Amniotic epithelial cell (primary cell): ENCODE results near the gene CLEC1A.

Experiments
- DNase-seq: peaks from one replicate; pipeline ENCODE4 v3.0.0-alpha.2; 2010; ENCODE audit warnings: low read depth

The CLEC1A gene, protein sequence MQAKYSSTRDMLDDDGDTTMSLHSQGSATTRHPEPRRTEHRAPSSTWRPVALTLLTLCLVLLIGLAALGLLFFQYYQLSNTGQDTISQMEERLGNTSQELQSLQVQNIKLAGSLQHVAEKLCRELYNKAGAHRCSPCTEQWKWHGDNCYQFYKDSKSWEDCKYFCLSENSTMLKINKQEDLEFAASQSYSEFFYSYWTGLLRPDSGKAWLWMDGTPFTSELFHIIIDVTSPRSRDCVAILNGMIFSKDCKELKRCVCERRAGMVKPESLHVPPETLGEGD

DNA sequence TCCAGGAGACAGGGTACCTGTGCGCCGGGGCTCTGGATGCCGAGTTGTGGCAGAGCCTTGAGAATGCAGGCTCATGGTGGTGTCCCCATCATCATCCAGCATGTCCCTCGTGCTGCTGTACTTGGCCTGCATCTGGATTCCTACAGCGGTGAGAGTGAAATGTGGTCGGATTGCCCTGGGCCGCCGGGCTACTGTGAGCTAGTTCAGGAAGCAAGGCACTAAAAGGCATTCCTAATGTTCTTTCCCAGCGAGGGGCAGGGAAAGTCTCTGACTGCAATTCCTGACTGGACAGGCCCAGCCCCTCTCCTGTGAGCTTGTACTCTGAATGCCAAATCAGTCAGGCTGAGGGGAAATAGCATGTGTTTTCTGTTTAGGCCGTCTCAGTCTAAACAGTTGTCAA is at the start of gene CLEC1A:
Gene CLEC1A, minus strand, starts transcription at position 195 of the 400 bp plus-strand sequence. Its CDS starts 63 bp downstream, at position 132.
- DNase-seq = no peak

DNA sequence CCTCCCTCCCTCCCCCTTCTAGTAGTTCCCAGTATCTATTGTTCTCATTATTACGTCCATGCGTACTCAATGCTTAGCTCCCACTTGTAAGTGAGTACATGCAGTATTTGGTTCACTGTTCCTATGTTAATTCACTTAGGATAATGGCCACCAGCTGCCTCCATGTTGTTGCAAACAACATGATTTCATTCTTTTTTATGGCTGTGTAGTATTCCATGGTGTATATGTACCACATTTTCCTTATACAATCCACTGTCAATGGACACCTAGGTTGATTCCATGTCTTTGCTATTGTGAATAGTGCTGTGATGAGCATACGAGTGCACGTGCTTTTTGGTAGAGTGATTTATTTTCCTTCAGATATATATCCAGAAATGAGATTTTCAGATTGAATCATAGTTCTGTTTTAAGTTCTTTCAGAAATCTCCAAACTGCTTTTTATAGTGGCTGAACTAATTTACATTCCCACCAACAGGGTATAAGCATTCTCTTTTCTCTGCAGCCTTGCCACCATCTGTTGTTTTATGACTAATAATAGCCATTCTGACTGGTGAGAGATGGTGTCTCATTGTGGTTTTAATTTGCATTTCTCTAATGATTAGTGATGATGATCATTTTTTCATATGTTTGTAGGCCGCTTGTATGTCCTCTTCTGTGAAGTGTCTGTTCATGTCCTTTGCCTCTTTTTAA is 49.1 kb upstream of the CLEC1A start:
- no peak for DNase-seq

DNA sequence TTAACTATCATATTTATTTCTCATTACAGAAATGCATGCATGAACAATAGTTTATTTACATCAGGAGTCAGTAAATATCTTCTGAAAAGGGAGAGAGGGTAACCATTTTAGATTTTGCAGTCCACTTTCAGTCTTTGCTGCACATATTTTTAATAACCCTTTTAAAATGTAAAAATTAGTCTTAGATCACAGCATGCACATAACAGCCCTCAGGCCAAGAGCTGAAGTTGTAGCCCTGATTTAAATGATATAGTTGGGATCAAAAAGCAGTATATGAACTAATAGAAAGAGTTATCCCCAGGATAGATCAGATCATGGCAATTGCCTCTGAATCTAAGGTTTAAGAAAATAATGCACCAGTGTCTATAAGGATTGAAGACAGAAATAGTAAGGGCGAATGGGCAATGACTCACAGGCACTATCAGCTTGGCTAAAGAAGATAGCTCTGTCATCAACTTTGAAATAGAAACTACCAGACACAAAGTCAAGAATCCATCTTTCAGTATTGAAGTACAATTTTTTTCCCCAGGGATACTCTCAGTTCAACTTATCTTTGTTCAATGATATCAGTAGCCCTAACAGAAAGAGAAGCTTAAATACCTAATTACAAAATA is 44.3 kb upstream of the CLEC1A start:
- DNase-seq = peak; percentile 50

DNA sequence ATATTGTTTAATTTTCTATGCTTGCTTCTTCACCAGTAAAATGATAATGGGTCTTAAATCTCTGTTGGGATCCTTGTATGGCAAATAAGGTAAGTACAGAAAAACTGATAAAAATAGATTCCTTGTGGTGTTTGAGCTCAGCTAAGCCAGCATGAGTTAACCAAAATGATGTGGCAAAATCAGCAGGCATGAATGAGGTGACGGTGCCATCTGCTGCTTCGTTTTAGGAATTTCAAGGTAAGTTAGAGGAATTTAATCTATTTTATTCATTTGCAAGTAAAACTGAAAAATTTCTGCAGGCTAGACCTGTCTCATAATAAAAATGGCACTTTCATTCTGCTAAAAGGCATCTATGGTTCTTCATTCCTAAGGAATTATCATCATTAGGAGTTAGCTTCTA is 41.2 kb upstream of the CLEC1A start:
- peak; percentile 67 for DNase-seq

DNA sequence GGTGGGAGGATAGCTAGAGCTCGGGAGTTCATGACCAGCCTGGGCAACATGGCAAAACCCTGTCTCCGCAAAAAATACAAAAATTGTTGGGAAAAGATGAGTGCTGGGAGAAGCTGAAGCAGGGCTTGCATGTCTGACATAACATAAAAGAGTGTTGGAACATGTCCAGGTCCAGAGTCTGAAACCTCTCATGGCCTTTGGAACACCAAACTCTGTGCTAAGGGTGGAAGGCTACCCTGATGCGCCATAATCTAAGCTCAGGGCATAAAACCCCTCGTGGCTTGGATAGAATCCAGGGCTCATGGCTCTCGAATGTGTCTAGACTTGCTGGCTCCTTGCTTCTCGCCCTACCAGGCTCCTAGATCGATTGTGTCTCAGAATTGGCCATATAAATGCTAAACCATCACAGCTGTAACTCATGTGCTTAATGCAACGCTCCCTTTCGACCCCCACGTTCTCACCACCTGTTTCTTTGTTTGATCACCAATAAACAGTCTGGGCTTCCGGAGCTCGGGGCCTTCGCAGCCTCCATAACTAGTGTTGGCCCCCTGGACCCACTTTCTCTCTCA is 37.9 kb upstream of the CLEC1A start:
- DNase-seq = no peak

DNA sequence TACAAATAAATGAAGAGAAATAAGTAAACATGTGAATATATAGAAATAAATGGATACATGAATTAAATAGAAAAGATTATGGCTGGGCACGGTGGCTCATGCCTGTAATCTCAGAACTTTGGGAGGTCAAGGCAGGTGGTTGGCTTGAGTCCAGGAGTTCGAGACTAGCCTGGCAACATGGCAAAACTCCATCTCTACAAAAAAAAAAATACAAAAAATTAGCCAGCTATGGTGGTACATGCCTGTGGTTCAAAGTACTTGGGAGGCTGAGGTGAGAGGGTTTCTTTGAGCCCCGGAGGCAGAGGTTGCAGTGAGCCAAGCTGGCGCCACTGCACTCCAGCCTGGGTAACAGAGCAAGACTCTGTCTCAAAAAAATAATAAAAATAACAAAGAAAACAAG is 36.3 kb upstream of the CLEC1A start:
- no peak for DNase-seq

DNA sequence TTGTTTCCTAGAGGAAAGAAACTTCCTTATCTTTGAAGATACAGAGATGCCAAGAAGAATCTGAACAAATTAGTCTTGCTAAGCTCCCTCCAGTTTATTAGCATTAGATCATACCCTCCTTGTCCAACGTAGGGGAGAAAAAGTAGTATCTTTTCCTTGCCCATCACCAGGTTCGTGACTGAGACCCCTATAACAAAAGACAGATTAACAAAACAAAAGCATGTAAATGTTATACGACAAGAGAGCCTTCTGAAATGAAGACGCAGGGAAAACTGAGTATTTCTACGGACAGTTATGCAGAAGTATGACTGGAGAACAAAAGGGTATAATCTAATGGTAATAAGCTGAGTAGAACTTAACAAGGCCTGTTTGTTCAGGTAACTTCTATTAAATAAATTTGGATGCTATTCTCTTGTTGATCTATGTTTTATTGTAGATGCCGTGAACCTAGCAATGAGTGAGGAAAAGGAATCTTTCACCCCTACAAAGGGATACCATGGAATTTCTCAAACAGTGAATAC is 34.1 kb upstream of the CLEC1A start:
- no peak for DNase-seq

DNA sequence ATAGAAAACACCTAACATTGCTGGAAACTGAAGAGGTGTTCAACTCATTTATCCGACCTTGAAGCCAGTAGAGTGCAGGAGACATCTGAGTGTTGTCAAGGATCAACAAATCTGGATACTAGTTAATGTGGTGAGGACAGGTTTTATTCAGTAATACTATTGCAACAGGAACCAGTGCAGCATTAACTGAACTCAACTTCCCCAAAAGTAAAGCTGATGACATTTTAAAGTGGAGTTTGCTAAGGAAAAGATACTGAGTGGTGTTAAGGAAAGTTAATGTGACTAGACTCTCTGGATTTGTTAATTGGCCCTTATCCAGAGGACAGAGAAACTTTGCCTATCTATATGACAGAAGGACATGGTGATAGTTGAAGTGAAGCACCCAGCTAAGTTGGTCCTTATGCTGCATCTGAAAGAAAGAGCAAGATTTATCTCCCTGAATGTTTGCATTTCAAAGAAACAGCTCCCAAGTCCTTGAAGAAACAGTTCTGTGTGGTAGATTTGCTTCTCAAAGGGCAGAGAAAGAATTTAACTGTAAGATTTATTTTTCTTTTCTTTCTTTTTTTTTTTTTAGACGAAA is 32.4 kb upstream of the CLEC1A start:
- DNase-seq = no peak

DNA sequence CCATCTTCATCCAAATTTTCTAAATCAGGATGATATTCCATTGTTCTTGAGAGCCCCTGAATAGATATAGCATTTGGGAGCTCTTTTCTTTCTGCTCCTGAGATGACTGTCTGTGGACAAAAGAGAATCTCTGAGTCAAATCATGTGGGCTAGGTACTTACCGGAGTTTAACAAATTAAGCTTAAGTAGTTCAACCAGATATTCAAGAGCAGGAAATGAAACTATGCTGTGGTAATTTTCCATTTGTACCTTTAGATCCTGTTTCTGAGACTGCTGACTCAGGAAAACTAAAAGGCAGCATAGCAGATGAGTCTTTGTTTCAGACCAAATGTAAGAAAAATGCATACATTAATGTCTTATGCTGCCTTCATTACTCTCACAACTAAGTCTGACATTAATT is 31.3 kb upstream of the CLEC1A start, which contains the start of gene CLEC7A:
Gene CLEC7A, minus strand, starts transcription at position 158 of the 400 bp plus-strand sequence. Its CDS starts 117 bp downstream, at position 41.
- no peak for DNase-seq

DNA sequence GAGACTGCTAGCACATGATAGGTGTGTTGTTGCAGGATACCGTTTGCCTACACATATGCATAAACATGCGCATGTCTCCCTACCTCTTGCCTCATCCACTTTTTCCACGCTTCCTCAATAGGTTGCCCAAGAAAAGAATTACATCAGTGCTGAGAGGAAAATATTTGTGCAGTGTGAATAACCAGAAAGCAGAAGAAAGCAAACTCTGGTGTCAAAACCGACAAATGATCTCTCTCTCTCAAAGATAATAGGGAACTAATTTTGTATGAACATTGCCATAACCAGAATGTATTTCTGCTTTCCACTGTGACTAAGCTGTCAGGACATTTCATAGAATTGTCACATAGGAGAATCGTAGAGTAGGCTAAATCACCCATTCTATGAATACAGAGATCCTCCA is 29.9 kb upstream of the CLEC1A start:
- peak; percentile 42 for DNase-seq

DNA sequence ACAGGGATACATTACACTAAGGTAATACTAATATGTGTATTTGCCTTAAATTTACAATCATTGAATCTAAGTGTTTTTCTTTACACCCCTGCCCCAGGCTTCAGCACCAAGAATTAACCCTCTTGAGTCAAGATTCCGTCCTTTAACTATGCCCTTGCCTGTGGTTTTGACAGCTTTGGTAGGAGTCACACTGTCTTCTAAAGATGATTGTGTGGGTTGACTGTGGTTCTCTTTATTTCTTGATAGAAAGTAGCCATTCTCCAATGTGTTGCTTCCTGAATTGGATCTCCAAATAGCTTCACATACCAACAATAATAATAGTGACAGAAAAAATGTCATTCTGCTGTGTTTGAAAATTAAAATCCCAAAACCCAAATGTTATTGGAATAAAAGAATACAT is 27.6 kb upstream of the CLEC1A start:
- no peak for DNase-seq

DNA sequence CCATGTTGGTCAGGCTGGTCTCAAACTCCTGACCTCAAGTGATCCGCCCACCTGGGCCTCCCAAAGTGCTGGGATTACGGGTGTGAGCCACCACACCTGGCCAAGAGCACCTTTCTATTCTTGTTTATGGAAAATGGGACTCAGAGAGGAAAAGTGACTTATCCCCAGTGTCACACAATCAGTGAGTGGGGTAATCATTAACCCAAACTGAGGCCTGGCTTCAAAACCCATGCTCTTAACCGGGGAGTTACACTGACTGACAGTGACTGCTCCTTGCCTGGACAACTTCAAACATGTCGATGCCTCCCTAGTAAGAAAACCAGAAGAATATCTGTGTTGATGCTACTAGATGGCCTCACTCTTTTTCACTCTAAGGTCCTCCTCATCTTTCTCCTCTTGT is 23.9 kb upstream of the CLEC1A start:
- no peak for DNase-seq

DNA sequence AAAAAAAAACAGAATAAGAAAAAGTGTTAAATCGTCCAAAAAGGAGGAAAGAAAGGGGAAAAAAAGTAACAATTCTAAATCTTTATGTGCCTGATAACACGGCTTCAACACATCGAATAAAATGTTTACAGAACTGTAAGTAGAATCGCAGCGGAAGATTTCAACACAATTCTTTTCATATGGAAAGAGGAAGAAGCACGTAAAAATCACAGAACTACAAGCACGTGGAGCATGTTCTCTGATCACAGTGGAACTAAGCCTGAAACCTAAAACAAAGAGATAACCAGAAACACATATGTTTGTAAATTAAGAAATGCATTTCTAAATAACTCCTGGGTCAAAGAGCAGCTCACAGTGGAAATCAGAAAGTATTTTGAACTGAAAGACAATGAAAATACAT is 22.5 kb upstream of the CLEC1A start:
- DNase-seq = no peak

DNA sequence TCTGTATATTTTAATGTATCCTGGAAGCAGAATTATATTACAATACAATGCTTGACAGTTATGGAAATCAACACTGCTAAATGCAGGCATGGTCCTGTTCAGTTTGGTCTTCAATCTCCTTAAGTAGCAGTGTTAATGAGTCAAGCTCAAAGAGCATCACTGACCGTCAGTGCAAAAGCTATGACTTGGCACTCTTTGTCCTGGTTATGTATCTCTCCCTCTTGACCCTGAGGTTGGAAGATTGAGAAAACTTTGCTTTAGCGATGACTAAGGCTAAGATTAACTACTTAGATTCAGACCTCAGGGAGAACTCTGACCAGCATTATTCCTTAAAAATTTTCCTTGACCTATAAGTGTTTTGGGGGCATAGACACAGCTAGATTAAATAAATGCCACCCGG is 20.3 kb upstream of the CLEC1A start:
- peak; percentile 88 for DNase-seq

DNA sequence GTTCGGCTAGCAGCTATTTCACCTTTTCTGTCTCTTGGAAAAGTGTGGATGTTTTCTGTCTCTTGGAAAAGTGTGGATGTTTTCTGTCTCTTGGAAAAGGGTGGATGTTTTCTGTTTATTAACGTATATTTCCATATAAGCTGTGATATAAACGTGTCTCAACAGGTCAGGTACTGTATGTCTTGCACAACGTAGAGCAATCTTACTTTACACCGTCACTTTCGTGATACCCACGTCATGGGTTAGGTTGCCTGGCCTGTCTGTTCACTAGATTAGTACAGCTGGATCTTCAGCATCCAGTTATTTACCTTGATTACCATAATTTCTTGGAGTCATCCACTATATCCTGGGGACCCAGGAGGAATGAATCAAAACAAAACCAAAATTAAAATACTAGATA is 17.1 kb upstream of the CLEC1A start:
- DNase-seq = no peak

DNA sequence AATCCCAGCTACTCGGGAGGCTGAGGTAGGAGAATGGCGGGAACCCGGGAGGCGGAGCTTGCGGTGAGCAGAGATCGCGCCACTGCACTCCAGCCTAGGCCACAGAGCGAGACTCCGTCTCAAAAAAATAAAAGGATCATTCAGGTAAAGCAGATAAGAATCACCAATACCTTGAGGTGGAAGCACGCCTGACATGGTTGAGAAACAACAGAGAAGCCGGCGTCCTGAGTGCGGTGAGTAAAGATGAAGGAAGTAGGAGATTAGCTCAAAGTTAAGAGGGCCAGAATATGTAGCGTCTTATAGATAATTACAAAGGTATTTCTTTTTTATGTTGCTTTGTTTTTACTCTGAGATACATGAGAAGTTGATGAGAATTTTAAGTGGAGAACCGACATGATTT is 16.5 kb upstream of the CLEC1A start:
- no peak for DNase-seq

DNA sequence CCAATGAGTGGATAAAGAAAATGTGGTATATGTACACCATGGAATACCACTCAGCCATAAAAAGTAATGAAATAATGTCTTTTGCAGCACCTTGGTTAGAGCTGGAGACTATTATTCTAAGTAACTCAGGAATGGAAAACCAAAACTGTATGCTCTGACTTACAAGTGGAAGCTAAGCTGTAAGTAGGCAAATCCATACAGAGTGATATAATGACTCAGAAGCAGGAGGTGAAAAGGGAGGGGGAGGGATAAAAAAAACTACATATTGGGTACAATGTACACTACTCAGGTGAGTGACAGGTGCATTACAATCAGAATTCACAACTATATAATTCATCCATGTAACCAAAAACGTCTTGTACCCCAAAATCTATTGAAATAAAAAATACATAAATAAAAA is 15.1 kb upstream of the CLEC1A start:
- no peak for DNase-seq

DNA sequence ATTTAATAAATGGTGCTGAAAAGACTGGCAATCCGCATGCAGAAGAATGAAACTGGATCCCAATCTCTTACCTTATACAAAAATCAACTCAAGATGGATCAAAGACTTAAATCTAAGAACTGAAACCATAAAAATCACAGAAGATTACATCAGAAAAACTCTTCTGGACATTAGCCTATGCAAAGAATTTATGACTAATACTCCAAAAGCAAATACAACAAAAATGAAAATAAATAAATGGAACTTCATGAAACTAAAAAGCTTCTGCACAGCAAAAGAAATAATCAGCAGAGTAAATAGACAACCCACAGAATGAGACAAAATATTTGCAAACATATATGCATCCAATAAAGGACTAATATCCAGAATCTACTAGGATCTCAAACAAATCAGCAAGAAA is 14.3 kb upstream of the CLEC1A start:
- no peak for DNase-seq

DNA sequence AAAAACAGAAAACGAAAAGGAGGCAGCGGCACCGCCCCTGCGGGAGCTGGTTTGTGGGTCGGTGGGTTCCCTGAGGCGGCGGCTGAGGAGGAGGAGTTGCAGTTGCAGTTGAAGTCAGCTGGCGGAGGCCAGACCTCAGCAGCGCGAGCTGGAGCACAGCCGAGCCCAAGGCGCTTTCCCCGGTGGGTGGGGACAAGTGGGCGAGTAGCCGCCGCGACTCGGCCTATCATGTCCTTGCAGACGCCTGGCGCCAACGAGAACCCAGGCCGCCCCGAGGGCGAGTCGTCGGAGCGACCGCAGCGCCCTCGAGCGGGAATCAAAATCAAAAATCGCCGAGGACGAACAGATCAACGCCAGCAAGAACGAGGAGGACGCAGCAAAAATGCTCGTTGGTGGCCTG is 12.7 kb upstream of the CLEC1A start:
- DNase-seq = no peak

DNA sequence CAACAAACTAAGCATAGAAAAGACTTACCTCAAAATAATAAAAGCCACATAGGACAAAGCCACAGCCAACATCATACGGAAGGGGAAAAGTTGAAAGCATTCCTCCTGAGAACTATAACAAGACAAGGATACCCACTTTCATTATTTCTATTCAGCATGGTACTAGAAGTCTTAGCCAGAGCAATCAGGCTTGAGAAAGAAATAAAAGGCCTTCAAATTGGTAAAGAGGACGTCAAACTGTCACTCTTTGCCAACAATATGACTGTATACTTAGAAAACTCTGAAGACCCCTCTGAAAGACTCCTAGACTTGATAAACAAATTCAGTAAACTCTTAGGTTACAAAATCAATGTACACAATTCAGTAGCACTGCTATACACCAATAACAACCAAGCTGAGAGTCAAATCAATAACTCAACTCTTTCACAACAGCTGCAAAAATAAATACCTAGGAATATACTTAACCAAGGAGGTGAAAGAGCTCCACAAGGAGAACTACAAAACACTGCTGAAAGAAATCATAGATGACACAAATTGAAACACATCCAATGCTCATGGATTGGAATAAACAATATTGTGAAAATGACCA is 11.6 kb upstream of the CLEC1A start:
- DNase-seq = no peak

DNA sequence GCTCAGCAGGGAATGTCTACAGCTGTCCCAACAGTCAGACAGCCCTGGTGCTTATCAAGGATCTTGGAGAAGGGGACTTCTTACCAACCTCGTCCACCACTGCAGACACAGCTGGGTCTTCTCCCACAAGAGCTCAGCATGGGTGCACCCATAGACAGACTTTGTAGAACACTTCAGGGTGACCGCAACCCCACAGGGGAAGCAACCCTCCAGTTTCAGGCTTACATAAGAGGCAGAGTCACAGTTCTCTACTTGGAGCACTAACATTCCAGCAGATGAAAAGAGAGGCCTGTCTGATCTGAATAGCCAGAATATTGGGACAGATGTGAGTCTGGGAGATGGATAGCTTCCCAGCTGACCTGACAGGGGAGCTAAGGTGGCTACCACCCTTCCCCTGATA is 3.5 kb upstream of the CLEC1A start:
- no peak for DNase-seq

DNA sequence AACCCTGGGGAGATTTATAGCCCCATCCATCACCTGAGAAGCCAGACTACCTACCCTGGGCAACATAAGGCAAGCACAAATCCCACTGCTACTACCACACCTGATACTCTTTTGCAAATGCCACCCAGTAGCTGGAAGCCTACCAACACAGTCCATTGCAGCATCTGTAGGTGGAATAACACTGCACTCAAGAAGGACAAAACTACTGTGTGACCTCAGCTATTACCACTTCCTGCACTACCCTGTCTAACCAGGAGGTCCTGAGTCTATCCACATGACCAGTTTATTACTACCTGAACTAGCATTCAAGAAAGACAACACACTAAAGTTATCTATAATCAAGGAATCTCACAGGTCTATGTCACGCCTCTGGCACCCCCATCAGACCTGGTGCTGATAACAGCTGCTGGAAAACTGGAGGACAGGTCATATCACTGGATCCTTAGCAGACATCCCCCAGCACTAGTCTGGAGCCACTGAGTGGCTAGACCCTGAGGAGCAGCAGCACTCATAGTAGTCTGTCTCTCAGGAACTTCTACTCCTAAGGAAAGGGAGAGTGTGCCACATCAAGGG is 2.9 kb upstream of the CLEC1A start:
- DNase-seq = no peak
